Heart left ventricle (tissue), 16 donors: ENCODE results near the gene EPHB6. TPM values are rescaled to one million over a fixed set of nuclear protein-coding genes. Genes with fewer than 3 reads are reported as not detected.

Source experiments
- ATAC-seq, 4 donors: fragments of 200-7000 bp; cut with Tn5 transposase; one replicate each; pipeline ENCODE4 v1.9.1; 2020 to 2022; ENCODE audit warnings: moderate library complexity in 4 of 4, mild to moderate bottlenecking in 3 of 4, moderate number of reproducible peaks in 1 of 4
- DNase-seq, 5 donors: peaks; one replicate each; pipeline ENCODE4 v3.0.0-alpha.2; 2020
- H3K27ac ChIP-seq, 12 donors: fragments of 200-600 bp; sonication (generic) in 4 of 12; one replicate each; pipeline versions ENCODE4 v1.5.0 to v1.8.0; 2016 to 2022; ENCODE audit warnings: mild to moderate bottlenecking in 2 of 12
- H3K27me3 ChIP-seq, 9 donors: fragments of 200-600 bp; sonication (generic) in 2 of 9; one replicate each; pipeline versions ENCODE4 v1.5.1 to v1.8.0; 2016 to 2022; ENCODE audit warnings: mild to moderate bottlenecking in 3 of 9
- H3K36me3 ChIP-seq, 9 donors: fragments of 200-600 bp; sonication (generic) in 2 of 9; one replicate each; pipeline versions ENCODE4 v1.5.0 to v1.8.0; 2018 to 2022; ENCODE audit warnings: mild to moderate bottlenecking in 2 of 9
- H3K4me1 ChIP-seq, 12 donors: fragments of 200-600 bp; sonication (generic) in 4 of 12; one replicate each; pipeline versions ENCODE4 v1.5.0 to v1.8.0; 2016 to 2022; ENCODE audit warnings: mild to moderate bottlenecking in 3 of 12
- H3K4me3 ChIP-seq, 12 donors: fragments of 200-600 bp; sonication (generic) in 4 of 12; one replicate each; pipeline versions ENCODE4 v1.5.0 to v1.8.0; 2017 to 2022; ENCODE audit warnings: mild to moderate bottlenecking in 9 of 12, moderate library complexity in 4 of 12
- H3K9me3 ChIP-seq, 12 donors: fragments of 200-600 bp; sonication (generic) in 4 of 12; one replicate each; pipeline versions ENCODE4 v1.5.0 to v1.8.0; 2016 to 2022; ENCODE audit warnings: mild to moderate bottlenecking in 1 of 12
- POLR2A ChIP-seq, 2 donors: fragments of 450-650 bp; IDR thresholded peaks; one replicate each; pipeline ENCODE4 v1.6.1; 2017; ENCODE audit warnings: antibody characterized with exemption in 2 of 2, mild to moderate bottlenecking in 2 of 2, moderate library complexity in 2 of 2
- WGBS, 4 donors: extraction: QIAGEN DNeasy Blood & Tissue Kit in 2 of 4; methylation state at CpG; one replicate each; pipeline versions ENCODE4 v1.1.5 to v1.1.7; 2013 to 2018; 5-methylcytosine and 5-hydroxymethylcytosine counted together
- intact Hi-C, 10 donors: fragments of 100-400 bp; cut with DNase I; formaldehyde crosslinking; loops; one replicate each; pipeline versions ENCODE4 v1.11.1 to v1.14.2; 2022
- polyA plus RNA-seq, 2 donors: library from polyadenylated mRNA; stranded (reverse); fragments of 200-250 nt; gene quantifications; one replicate each; pipeline ENCODE4 v1.2.3, GENCODE V29; 2013
- total RNA-seq, 9 donors: library from RNA; depleted of rRNA in 2 of 9; stranded (reverse); fragments of >200 nt in 2 of 9; fragmentation: NEBNext Ultra II Directional in 3 of 9; extraction: Animal tissue kit (Norgen Biotek cat#: 25700) in 3 of 9; gene quantifications; one replicate each; pipeline versions ENCODE4 v1.1.0 to v1.2.4, GENCODE V29; 2016 to 2023
- TF ChIP-seq, protein P1 (sequence below), 12 donors: fragments of 200-600 bp; sonication (generic) in 4 of 12; IDR thresholded peaks; one replicate each; pipeline versions ENCODE4 v1.5.0 to v1.8.0; 2018 to 2022; ENCODE audit warnings: antibody characterized with exemption in 12 of 12, mild to moderate bottlenecking in 5 of 12
- donor health status: ischemic (EF 13 %, LVEDD 7.1; RV severe dilation, severe dysfunction).
- donor health status: healthy with polysubstance abuse.
- donor health status: DM: no; HTN: yes; CAD: no.
- donor health status: DM: no; HTN: no; CAD: no.
- donor health status: ischemic (EF 25% LVEDD 6.9; RV normal size, moderate dysfunction).
- donor health status: ischemic (EF 25% LVEDD 5.7; RV mildly dilated, moderate dysfunction).
- donor health status: healthy.
- donor health status: DM: yes; HTN: yes; CAD: no.
- donor health status: ischemic (EF 35%, LVEDD 5.7; RV mildly dilated, moderate dysfunction).
- donor health status: nonischemic (EF 11% LVEDD 7.7; RV severe dilation, severe dysfunction).
- donor health status: DM: yes; HTN: yes; CAD: no.
- donor health status: PGD.
- donor health status: ischemic (EF 29% LVEDD 5.4; RV normal size, mild dysfunction).
- donor health status: nonischemic (EF 23%, LVEDD 6.1; RV moderate dilation, normal function).

Gene EPHB6
- total and polyA plus RNA-seq, 11 donors, result 1.5 to 20.3 (median 3.3) TPM

DNA sequence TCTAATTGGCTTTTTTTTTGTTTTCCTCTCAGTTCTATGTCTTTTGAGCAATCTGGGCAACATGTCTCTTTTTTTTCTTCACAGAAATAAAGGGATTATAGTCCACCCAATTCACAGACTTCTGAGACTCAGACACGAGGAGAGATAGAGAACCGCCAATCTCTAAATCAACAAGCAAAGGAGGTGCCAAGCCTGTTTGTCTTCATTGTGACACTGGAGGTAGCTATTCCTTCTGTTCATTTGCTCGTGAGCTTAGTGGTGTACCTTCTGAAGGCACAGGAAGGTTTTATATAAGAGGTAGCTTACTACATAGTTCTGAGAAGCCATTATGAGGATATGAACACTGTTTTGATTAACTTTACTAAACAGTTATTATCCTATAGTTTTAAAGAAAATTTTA, 6.1 kb downstream of the EPHB6 start:
- TF ChIP-seq, protein P1, sequence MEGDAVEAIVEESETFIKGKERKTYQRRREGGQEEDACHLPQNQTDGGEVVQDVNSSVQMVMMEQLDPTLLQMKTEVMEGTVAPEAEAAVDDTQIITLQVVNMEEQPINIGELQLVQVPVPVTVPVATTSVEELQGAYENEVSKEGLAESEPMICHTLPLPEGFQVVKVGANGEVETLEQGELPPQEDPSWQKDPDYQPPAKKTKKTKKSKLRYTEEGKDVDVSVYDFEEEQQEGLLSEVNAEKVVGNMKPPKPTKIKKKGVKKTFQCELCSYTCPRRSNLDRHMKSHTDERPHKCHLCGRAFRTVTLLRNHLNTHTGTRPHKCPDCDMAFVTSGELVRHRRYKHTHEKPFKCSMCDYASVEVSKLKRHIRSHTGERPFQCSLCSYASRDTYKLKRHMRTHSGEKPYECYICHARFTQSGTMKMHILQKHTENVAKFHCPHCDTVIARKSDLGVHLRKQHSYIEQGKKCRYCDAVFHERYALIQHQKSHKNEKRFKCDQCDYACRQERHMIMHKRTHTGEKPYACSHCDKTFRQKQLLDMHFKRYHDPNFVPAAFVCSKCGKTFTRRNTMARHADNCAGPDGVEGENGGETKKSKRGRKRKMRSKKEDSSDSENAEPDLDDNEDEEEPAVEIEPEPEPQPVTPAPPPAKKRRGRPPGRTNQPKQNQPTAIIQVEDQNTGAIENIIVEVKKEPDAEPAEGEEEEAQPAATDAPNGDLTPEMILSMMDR (IDR thresholded peaks at IDR 0.05), result no peak
- TF ChIP-seq POLR2A (IDR thresholded peaks at IDR 0.05), result no peak
- no peak for DNase-seq
- intact Hi-C loops, result no loop called here
- H3K9me3 ChIP-seq, result no peaks in the 10 kb centered on the region
- H3K27me3 ChIP-seq, result no peaks in the 10 kb centered on the region
- H3K4me3 ChIP-seq, result no peak overlapping the region
- peaks cover 0 to 3% (median under 1%) of the 10 kb centered on the region in 12 donors for H3K4me1 ChIP-seq
- ATAC-seq, result no peak
- no peaks in the 10 kb centered on the region for H3K36me3 ChIP-seq
- 63 to 79% (median 69%) methylated on average over 3 of the region's 3 CpGs for WGBS, 4 donors
- H3K27ac ChIP-seq, result no peak overlapping the region

DNA sequence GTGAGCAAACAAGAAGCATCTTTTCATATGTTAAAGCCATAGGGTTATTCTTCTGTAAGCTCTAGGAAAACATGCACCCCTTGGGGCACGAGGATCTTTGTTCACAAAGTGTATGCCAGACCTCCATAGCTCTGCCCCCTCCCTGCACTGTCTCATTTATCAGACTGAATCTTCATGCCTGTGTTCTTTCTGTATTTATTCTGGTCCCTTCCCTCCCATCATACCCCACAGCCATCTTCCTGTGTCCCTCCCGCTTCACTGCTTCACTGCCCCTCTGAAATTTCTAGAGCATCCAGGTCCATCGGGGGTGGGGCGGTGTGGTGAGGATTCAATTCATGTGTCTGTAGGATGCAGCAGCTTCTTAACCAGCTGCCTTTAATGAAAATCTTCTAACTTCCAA, 7.5 kb downstream of the EPHB6 start:
- no peaks in the 10 kb centered on the region for H3K9me3 ChIP-seq
- 84 to 91% (median 90%) methylated on average over 4 of the region's 4 CpGs for WGBS, 4 donors
- no peaks in the 10 kb centered on the region for H3K4me1 ChIP-seq
- no peak for DNase-seq
- peaks cover 0 to 4% (median 0%) of the 10 kb centered on the region in 9 donors for H3K27me3 ChIP-seq
- intact Hi-C loops, result no loop called here
- no peak overlapping the region for H3K4me3 ChIP-seq
- TF ChIP-seq, protein P1 (IDR thresholded peaks at IDR 0.05), result no peak
- no peak for TF ChIP-seq POLR2A (IDR thresholded peaks at IDR 0.05)
- no peak overlapping the region for H3K27ac ChIP-seq
- ATAC-seq, result no peak
- no peaks in the 10 kb centered on the region for H3K36me3 ChIP-seq

DNA sequence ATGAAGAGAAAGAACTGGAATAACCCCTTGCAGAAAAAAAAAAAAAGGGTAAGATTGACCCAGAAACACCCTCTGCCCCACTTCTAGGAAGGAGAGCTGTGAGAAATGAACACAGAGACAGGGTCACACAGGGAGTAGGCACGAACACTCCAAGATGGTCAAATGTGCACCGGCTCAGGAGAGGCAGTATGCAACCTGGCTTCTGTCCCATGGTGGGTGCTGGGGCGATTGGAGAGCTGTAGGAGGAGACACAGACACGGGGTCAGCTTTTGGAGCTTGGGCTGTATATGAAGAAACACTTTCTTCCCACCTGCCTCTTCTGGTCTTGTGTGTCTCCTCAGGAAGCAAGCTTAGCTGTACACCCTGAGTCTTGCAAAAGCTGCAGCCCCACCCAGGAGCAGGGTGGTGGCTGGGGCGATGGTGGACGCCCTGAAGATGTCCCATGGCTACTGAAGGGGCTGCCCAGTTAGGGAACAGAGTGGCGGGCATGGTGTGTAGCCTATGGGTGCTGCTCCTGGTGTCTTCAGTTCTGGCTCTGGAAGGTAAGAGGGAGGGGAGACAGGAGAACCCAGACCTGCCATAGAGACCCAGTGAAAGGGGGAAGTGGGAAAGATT, 8.0 kb downstream of the EPHB6 start:
- H3K36me3 ChIP-seq, result no peaks in the 10 kb centered on the region
- H3K4me3 ChIP-seq, result no peak overlapping the region
- WGBS, 4 donors, result 81 to 89% (median 82%) methylated on average over 7 of the region's 7 CpGs
- no peaks in the 10 kb centered on the region for H3K9me3 ChIP-seq
- no peak for ATAC-seq
- no peak for TF ChIP-seq POLR2A (IDR thresholded peaks at IDR 0.05)
- TF ChIP-seq, protein P1 (IDR thresholded peaks at IDR 0.05), result no peak
- H3K27ac ChIP-seq, result no peak overlapping the region
- DNase-seq, result no peak
- H3K27me3 ChIP-seq, result peaks cover 0 to 4% (median 0%) of the 10 kb centered on the region in 9 donors
- intact Hi-C loops, result no loop called here
- H3K4me1 ChIP-seq, result no peaks in the 10 kb centered on the region

DNA sequence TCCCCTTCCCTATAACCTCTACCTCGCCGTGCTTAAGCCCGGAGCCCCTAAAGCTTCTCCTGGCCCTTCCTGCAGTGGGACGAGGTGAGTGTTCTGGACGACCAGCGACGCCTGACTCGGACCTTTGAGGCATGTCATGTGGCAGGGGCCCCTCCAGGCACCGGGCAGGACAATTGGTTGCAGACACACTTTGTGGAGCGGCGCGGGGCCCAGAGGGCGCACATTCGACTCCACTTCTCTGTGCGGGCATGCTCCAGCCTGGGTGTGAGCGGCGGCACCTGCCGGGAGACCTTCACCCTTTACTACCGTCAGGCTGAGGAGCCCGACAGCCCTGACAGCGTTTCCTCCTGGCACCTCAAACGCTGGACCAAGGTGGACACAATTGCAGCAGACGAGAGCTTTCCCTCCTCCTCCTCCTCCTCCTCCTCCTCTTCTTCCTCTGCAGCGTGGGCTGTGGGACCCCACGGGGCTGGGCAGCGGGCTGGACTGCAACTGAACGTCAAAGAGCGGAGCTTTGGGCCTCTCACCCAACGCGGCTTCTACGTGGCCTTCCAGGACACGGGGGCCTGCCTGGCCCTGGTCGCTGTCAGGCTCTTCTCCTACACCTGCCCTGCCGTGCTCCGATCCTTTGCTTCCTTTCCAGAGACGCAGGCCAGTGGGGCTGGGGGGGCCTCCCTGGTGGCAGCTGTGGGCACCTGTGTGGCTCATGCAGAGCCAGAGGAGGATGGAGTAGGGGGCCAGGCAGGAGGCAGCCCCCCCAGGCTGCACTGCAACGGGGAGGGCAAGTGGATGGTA, 9.2 kb downstream of the EPHB6 start:
- no peak for ATAC-seq
- H3K9me3 ChIP-seq, result no peaks in the 10 kb centered on the region
- H3K36me3 ChIP-seq, result no peaks in the 10 kb centered on the region
- TF ChIP-seq, protein P1 (IDR thresholded peaks at IDR 0.05), result no peak
- H3K4me1 ChIP-seq, result no peaks in the 10 kb centered on the region
- DNase-seq, result no peak
- no peak overlapping the region for H3K4me3 ChIP-seq
- H3K27me3 ChIP-seq, result peaks cover 0 to 4% (median 0%) of the 10 kb centered on the region in 9 donors
- intact Hi-C loops, result no loop called here
- 86 to 88% (median 87%) methylated on average over 32 to 37 of the region's 37 CpGs for WGBS, 4 donors
- no peak overlapping the region for H3K27ac ChIP-seq
